HG02623 (cell line): ENCODE measurements around the gene VWA3B.
"Not testable (repeated sequence)": the region's sequence is repeated elsewhere in the genome, so short reads cannot be mapped to it uniquely, and the experiment has no call there.

Source experiments
- ATAC-seq: cut with Tn5 transposase; IDR thresholded peaks from one replicate; pipeline ENCODE4 v1.9.1; 2021; ENCODE audit warnings: moderate library complexity; ENCODE audit not compliant: unreplicated experiment

VWA3B gene

GRCh38 chr2:98294711-98295110, 207.7 kb downstream of the VWA3B start:
- ATAC-seq: no peak

DNA sequence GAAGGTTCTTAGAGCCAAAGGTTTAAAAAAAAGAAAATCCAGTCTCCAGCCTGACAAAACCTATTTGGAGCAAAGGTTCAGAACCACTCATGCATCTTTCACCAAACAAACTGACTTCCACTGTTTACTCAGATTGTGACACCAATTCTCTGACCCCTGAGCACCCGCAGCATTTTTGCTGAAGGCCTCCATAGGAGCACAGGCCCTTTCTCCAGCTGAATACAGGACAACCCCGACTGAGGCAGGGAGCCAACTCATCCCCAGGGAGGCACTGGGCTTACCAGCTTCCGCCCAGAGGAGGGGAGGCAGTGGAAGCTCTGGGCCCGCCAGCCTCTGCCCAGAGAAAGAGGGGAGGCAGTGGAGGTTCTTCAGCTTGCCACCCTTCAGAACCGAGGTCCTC, 208.3 kb downstream of the VWA3B start:
- ATAC-seq: no peak

- no peak for ATAC-seq
These were observed 208.9 kb downstream of the VWA3B start for GRCh38 chr2:98295721-98296414.

DNA sequence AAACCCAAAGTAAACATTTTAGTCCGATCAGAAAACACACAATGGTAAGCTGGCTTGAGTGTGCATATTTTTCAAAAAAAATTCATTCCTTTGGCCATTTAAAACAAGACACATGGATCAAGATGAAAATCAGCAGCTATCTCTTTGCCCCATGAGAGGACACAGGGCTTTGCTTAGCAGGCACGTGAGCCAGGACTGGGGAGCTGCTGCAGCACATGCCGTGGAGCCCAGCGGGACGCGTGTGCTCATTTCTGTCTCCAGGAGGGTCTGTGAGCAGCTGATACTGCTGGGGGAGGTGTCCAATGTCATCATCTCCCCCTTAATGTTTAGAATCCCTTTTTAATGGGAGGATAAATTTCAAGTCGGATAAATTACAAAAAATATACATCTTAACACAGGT, 209.5 kb downstream of the VWA3B start:
- ATAC-seq: no peak

- no peak for ATAC-seq
These were observed 211.1 kb downstream of the VWA3B start for GRCh38 chr2:98297817-98298682.

DNA sequence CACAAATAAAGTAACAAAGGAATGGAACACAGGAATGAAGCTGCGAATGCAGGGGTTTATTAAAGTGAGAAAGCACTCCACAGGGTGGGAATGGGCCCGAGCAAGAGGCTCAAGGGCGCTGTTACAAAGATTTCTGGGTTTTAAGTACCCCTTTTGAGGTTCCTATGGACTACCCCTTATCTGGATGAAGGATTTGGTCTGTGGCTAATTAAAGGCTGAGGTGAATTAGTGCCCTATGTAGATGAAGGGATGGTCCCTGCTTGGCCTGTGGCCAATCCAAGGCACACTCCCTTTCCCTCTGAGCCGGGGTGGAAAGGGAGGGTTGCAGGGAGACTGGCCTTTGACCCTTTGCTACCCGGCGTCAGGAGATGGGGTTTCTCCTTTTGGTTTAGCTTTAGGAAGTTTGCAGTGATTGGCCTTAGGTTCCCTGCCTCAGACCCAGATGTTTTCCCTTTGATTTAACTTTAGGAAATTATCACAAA, 211.8 kb downstream of the VWA3B start:
- no peak for ATAC-seq

DNA sequence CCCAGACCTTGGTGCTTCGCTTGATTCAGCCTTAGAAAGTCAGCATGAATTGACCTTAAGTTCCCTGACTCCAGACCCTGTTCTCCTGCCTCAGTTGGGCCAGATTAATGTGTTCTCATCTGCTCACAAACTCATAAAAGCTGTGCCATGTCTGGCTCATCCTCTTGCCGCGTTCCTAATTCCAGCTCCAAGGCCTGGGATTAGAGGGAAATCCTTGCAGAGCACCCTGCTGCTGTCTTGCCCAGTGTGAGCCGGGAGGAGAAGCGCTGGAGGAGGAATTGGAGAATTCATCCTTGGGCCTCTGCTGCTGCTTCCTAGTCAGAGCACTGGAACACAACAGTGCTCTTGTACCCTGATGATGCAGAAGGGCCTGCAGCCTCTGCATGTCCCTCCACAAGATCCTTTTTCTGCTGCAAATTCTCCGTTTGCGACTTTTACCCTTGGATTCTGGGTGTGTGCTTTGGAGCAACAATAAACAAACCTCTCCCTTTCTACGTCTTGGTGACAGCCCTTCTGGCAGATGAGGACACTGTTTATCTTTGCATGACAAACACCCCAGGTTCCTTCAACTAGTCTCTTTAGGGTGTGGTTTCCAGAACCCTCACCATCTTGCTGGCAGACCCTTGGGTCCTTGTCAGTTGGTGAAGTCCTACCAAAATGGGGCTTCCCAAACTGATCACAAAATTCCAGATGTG, 212.4 kb downstream of the VWA3B start:
- no peak for ATAC-seq

GRCh38 chr2:98300141-98300874, 213.3 kb downstream of the VWA3B start:
- no peak for ATAC-seq

DNA sequence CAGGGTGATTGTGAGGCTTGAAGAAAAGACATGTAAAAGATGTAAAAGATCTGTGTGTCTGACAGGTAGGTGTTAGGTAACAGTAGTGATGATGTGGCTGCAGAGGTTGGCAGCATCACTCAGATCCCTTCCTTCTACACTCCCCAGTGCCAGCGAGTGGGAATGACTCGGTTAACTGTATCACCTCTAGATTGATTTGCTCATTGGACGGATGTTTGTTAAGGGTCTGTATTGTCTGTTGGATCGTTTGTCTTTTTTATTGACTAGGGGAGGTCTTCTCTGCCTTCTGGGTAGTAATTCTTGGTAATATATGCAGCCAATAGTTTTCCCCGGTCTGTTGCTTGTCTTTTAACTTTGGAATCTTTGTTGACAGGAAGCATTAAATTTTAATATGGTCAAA, 214.5 kb downstream of the VWA3B start:
- no peak for ATAC-seq

- not testable (repeated sequence) for ATAC-seq
These were observed 220.2 kb downstream of the VWA3B start for GRCh38 chr2:98307131-98307696.

GRCh38 chr2:98308068-98308467, 221.1 kb downstream of the VWA3B start:
- ATAC-seq: no peak

GRCh38 chr2:98308532-98308931, 221.6 kb downstream of the VWA3B start:
- no peak for ATAC-seq

DNA sequence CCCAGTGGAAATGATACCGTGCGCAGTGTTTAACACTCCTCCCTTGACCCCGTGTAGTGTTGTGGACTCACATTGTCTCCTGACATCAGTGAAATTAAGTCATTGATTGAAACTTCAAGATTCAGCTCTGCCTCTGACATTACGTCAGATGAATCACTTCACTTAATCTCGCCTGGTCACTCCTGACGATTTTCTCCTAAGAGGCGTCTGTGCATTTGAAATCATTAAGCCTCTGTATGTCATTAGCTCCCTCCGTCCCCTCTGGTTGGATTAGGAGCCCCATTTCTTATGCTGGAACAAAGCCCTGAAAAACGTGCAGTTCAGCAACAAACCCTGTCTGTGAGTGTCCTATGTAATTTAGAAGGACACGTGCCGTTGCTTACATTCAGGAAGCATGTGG, 222.6 kb downstream of the VWA3B start:
- ATAC-seq: no peak

- no peak for ATAC-seq
These were observed 223.0 kb downstream of the VWA3B start for GRCh38 chr2:98310010-98310409.

- ATAC-seq: no peak
These were observed 224.1 kb downstream of the VWA3B start for GRCh38 chr2:98311090-98311489.

DNA sequence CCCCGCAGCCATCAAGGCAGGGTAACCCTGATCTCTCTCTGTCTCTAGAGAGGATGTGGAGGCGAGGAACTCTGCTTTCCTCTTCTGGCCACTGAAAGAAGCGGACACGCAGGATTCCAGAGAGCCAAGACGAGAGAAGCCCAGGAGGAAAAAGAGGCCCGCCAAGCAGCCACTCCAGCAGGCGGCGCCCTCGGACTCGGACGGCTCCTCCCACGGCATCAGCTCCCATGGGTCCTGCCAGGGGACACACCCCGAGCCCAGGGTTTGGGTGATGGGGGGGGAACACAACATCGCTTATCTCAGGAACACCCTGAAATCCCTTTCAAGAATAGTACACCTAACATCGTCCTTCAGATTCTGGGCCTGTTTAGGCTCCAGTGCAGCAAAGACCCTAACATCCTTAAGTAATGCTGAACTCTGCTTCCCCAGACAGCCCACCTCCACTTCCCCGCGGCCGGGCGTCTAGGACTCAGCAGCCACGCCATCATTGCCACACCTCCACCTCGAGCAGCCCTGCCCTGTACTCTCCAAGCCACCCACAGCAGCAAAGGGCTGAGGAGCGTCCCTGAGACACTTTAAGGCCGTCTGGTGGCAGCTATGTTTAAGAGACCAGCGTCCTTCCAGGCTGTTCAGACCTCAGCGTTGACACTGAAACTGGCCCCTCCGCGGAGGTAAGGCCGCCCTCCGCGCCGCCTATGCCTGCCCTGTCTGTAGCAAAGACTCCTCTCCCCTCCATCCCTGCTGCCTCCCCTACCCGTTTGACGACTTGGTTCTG, 225.0 kb downstream of the VWA3B start:
- ATAC-seq: no peak

GRCh38 chr2:98313492-98314250, 226.7 kb downstream of the VWA3B start:
- no peak for ATAC-seq

DNA sequence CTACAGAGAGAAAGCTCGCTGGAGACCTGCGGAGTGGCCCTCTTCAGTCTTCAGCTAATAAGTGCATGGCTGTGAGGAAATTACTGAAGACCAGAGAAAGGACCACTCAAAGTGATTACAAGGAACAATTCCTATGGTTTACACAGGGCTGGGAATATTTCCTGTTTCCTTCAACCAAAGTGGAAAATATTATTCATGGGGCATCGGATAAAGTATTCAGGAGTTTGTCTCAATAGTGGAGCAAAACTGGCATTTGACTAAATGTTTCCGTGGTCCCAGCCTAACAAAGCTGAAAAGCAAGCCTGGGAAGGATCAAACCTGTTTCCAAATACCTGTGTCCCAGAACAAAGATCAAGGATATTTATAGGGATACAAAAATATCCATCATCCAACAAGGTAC, 227.3 kb downstream of the VWA3B start:
- no peak for ATAC-seq

DNA sequence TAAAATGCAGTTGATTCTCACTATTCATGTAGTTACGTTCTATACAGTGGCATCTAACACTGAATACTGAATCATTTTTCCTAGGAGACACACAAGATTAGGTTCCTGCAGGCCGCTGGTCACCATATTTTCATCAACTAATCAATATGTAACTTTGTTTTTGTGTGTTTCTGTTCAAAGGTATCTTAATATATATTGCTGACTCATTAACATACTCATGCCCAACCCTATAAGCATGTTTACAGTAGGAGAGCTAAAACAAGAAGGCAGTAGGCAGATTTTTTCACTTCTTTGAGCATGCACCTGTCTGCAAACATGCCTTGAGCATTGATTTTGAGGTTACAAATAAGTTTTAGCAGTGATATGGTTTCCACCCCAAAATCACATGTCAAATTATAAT, 229.0 kb downstream of the VWA3B start:
- ATAC-seq: no peak
